Astrocyte of the hippocampus (primary cell): ENCODE measurements around the gene FNDC11.

Source experiments
- DNase-seq: peaks from one replicate; pipeline ENCODE4 v3.0.0; 2011; ENCODE audit warnings: low read depth, low spot score

The FNDC11 gene

GRCh38 chr20:63579017-63579694 is 25.2 kb downstream of the FNDC11 start:
- no peak for DNase-seq

- DNase-seq = peak; percentile 67
Measured at GRCh38 chr20:63580796-63581461, 27.0 kb downstream of the FNDC11 start.

- DNase-seq = no peak
Measured at GRCh38 chr20:63582382-63583063, 28.6 kb downstream of the FNDC11 start.

- DNase-seq = no peak
Measured at GRCh38 chr20:63585616-63586565, 31.9 kb downstream of the FNDC11 start.

- no peak for DNase-seq
Measured at GRCh38 chr20:63586797-63587196, 32.8 kb downstream of the FNDC11 start.

- DNase-seq = no peak
Measured at GRCh38 chr20:63587256-63587655, 33.3 kb downstream of the FNDC11 start.

- DNase-seq = no peak
Measured at GRCh38 chr20:63587776-63588591, 34.0 kb downstream of the FNDC11 start.

GRCh38 chr20:63588641-63589041 is 34.7 kb downstream of the FNDC11 start:
- DNase-seq = no peak

GRCh38 chr20:63589261-63590217 is 35.6 kb downstream of the FNDC11 start:
- DNase-seq = no peak

GRCh38 chr20:63590218-63591146 is 36.5 kb downstream of the FNDC11 start:
- DNase-seq = no peak

- DNase-seq = no peak
Measured at GRCh38 chr20:63591147-63591533, 37.2 kb downstream of the FNDC11 start.

GRCh38 chr20:63591786-63592355 is 37.9 kb downstream of the FNDC11 start:
- no peak for DNase-seq

- no peak for DNase-seq
Measured at GRCh38 chr20:63592661-63593060, 38.7 kb downstream of the FNDC11 start.

- peak; percentile 14 for DNase-seq
Measured at GRCh38 chr20:63594043-63594561, 40.1 kb downstream of the FNDC11 start.

- no peak for DNase-seq
Measured at GRCh38 chr20:63595416-63596127, 41.6 kb downstream of the FNDC11 start.

GRCh38 chr20:63596423-63596822 is 42.5 kb downstream of the FNDC11 start:
- no peak for DNase-seq
